ENCODE results near the gene ROBO3. TPM values are rescaled to one million over a fixed set of nuclear protein-coding genes. Genes with fewer than 3 reads are reported as not detected.

The ROBO3 gene
- total RNA-seq, 1 experiment from 2014 or later, result 21.3 TPM

DNA sequence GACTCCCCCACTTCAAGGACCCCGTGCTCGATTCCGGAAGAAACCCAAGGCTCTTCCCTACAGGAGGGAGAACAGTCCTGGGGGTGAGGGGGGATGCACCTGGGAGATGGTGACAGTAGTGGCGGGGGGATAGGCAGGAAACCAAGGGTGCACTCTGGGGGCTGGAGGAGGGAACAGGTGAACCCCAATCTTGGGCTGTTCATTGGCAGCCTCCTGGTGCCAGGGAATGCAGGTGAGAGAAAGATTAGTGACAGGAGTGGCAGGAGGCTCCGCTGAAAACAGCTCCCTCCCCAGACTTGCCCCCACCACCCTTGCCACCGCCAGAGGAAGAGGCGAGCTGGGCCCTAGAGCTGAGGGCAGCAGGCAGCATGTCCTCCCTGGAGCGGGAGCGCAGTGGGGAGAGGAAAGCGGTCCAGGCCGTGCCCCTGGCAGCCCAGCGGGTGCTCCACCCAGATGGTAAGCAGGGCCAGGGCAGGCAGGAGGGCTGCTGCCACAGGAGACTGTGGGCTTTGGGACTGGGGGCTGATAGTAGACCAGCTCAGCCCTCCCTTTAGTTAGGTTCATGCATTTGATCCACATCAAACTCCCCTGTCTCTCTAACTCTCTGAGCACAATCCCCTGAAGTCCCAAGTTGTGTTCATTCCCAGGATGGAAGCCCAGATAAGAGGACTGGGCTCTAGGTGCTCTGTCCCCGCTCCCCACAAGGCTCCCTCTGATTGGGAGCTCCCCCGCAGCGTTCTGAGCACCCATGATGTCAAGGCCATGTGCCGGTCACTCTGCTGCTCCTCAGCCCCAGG, 14.5 kb downstream of the ROBO3 start:
- H3K4me3 Mint-ChIP-seq, result no peak overlapping the region
- H3K27ac Mint-ChIP-seq, result no peak overlapping the region
- no peak for ATAC-seq
- DNase-seq (ENCODE audit: low spot score), result no peak
- ChIA-PET CTCF (no interaction called here), POLR2A (no interaction called here)
- H3K9me3 Mint-ChIP-seq, result no peaks in the 10 kb centered on the region
- peaks cover 32% of the 10 kb centered on the region for H3K4me1 Mint-ChIP-seq
- no peaks in the 10 kb centered on the region for H3K36me3 Mint-ChIP-seq
- TF ChIP-seq, protein P1, sequence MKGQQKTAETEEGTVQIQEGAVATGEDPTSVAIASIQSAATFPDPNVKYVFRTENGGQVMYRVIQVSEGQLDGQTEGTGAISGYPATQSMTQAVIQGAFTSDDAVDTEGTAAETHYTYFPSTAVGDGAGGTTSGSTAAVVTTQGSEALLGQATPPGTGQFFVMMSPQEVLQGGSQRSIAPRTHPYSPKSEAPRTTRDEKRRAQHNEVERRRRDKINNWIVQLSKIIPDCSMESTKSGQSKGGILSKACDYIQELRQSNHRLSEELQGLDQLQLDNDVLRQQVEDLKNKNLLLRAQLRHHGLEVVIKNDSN (CRISPR knock-in tag; IDR thresholded peaks at IDR 0.05), result no peak
- TF ChIP-seq, protein P2, sequence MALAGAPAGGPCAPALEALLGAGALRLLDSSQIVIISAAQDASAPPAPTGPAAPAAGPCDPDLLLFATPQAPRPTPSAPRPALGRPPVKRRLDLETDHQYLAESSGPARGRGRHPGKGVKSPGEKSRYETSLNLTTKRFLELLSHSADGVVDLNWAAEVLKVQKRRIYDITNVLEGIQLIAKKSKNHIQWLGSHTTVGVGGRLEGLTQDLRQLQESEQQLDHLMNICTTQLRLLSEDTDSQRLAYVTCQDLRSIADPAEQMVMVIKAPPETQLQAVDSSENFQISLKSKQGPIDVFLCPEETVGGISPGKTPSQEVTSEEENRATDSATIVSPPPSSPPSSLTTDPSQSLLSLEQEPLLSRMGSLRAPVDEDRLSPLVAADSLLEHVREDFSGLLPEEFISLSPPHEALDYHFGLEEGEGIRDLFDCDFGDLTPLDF (CRISPR knock-in tag; IDR thresholded peaks at IDR 0.05), result no peak
- TF ChIP-seq PRRX2 (CRISPR knock-in tag; IDR thresholded peaks at IDR 0.05), result no peak
- TF ChIP-seq, protein P3, sequence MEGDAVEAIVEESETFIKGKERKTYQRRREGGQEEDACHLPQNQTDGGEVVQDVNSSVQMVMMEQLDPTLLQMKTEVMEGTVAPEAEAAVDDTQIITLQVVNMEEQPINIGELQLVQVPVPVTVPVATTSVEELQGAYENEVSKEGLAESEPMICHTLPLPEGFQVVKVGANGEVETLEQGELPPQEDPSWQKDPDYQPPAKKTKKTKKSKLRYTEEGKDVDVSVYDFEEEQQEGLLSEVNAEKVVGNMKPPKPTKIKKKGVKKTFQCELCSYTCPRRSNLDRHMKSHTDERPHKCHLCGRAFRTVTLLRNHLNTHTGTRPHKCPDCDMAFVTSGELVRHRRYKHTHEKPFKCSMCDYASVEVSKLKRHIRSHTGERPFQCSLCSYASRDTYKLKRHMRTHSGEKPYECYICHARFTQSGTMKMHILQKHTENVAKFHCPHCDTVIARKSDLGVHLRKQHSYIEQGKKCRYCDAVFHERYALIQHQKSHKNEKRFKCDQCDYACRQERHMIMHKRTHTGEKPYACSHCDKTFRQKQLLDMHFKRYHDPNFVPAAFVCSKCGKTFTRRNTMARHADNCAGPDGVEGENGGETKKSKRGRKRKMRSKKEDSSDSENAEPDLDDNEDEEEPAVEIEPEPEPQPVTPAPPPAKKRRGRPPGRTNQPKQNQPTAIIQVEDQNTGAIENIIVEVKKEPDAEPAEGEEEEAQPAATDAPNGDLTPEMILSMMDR (IDR thresholded peaks at IDR 0.05), result no peak
- no peak for TF ChIP-seq ELF4 (CRISPR knock-in tag; IDR thresholded peaks at IDR 0.05; ENCODE audit: low read depth)
- TF ChIP-seq, protein P4, sequence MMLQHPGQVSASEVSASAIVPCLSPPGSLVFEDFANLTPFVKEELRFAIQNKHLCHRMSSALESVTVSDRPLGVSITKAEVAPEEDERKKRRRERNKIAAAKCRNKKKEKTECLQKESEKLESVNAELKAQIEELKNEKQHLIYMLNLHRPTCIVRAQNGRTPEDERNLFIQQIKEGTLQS (CRISPR knock-in tag; conservative IDR thresholded peaks at IDR 0.05), result no peak
- TF ChIP-seq, protein P5, sequence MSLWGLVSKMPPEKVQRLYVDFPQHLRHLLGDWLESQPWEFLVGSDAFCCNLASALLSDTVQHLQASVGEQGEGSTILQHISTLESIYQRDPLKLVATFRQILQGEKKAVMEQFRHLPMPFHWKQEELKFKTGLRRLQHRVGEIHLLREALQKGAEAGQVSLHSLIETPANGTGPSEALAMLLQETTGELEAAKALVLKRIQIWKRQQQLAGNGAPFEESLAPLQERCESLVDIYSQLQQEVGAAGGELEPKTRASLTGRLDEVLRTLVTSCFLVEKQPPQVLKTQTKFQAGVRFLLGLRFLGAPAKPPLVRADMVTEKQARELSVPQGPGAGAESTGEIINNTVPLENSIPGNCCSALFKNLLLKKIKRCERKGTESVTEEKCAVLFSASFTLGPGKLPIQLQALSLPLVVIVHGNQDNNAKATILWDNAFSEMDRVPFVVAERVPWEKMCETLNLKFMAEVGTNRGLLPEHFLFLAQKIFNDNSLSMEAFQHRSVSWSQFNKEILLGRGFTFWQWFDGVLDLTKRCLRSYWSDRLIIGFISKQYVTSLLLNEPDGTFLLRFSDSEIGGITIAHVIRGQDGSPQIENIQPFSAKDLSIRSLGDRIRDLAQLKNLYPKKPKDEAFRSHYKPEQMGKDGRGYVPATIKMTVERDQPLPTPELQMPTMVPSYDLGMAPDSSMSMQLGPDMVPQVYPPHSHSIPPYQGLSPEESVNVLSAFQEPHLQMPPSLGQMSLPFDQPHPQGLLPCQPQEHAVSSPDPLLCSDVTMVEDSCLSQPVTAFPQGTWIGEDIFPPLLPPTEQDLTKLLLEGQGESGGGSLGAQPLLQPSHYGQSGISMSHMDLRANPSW (CRISPR knock-in tag; conservative IDR thresholded peaks at IDR 0.05; ENCODE audit: low read depth), result no peak
- TF ChIP-seq, protein P6, sequence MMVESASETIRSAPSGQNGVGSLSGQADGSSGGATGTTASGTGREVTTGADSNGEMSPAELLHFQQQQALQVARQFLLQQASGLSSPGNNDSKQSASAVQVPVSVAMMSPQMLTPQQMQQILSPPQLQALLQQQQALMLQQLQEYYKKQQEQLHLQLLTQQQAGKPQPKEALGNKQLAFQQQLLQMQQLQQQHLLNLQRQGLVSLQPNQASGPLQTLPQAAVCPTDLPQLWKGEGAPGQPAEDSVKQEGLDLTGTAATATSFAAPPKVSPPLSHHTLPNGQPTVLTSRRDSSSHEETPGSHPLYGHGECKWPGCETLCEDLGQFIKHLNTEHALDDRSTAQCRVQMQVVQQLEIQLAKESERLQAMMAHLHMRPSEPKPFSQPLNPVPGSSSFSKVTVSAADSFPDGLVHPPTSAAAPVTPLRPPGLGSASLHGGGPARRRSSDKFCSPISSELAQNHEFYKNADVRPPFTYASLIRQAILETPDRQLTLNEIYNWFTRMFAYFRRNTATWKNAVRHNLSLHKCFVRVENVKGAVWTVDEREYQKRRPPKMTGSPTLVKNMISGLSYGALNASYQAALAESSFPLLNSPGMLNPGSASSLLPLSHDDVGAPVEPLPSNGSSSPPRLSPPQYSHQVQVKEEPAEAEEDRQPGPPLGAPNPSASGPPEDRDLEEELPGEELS (CRISPR knock-in tag; IDR thresholded peaks at IDR 0.05), result no peak
- TF ChIP-seq, protein P7, sequence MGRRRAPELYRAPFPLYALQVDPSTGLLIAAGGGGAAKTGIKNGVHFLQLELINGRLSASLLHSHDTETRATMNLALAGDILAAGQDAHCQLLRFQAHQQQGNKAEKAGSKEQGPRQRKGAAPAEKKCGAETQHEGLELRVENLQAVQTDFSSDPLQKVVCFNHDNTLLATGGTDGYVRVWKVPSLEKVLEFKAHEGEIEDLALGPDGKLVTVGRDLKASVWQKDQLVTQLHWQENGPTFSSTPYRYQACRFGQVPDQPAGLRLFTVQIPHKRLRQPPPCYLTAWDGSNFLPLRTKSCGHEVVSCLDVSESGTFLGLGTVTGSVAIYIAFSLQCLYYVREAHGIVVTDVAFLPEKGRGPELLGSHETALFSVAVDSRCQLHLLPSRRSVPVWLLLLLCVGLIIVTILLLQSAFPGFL (CRISPR knock-in tag; IDR thresholded peaks at IDR 0.05; ENCODE audit: borderline replicate concordance), result no peak
- no peak for TF ChIP-seq ZNF396 (CRISPR knock-in tag; IDR thresholded peaks at IDR 0.05; ENCODE audit: borderline replicate concordance)
- peaks cover 39% of the 10 kb centered on the region for H3K27me3 Mint-ChIP-seq (ENCODE audit: low read depth)

DNA sequence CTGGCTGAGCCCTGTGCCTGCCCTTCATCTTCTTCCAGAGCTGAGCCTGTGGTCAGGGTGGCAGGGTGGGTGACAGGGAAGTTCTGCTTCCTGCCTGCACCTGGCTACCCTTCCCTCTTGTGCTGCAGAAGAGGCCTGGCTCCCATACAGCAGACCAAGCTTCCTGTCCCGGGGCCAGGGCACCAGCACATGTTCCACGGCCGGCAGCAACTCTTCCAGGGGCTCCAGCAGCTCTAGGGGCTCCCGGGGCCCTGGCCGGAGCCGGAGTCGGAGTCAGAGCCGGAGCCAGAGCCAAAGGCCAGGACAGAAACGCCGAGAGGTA, 15.0 kb downstream of the ROBO3 start:
- no peak overlapping the region for H3K27ac Mint-ChIP-seq
- H3K9me3 Mint-ChIP-seq, result no peaks in the 10 kb centered on the region
- peaks cover 32% of the 10 kb centered on the region for H3K4me1 Mint-ChIP-seq
- no peaks in the 10 kb centered on the region for H3K36me3 Mint-ChIP-seq
- ChIA-PET CTCF (no interaction called here), POLR2A (no interaction called here)
- peaks cover 36% of the 10 kb centered on the region for H3K27me3 Mint-ChIP-seq (ENCODE audit: low read depth)
- no peak overlapping the region for H3K4me3 Mint-ChIP-seq
- ATAC-seq, result no peak
- DNase-seq (ENCODE audit: low spot score), result no peak
- TF ChIP-seq ZNF396 (CRISPR knock-in tag; IDR thresholded peaks at IDR 0.05; ENCODE audit: borderline replicate concordance), result no peak
- no peak for TF ChIP-seq FOXK1 (CRISPR knock-in tag; IDR thresholded peaks at IDR 0.05)
- TF ChIP-seq ESRRA (CRISPR knock-in tag; IDR thresholded peaks at IDR 0.05; ENCODE audit: borderline replicate concordance), result no peak
- TF ChIP-seq ZNF263 (CRISPR knock-in tag; IDR thresholded peaks at IDR 0.05; ENCODE audit: low read depth), result no peak
- no peak for TF ChIP-seq SMAD4 (CRISPR knock-in tag; IDR thresholded peaks at IDR 0.05)
- no peak for TF ChIP-seq ZNF423 (CRISPR knock-in tag; IDR thresholded peaks at IDR 0.05)
- no peak for TF ChIP-seq GRHL2 (CRISPR knock-in tag; IDR thresholded peaks at IDR 0.05; ENCODE audit: insufficient replicate concordance, severe bottlenecking)
- TF ChIP-seq GABPB1 (CRISPR knock-in tag; IDR thresholded peaks at IDR 0.05), result no peak
- no peak for TF ChIP-seq GTF2I (CRISPR knock-in tag; conservative IDR thresholded peaks at IDR 0.05)
- TF ChIP-seq SP1 (CRISPR knock-in tag; conservative IDR thresholded peaks at IDR 0.05), result no peak
- TF ChIP-seq, protein P8, sequence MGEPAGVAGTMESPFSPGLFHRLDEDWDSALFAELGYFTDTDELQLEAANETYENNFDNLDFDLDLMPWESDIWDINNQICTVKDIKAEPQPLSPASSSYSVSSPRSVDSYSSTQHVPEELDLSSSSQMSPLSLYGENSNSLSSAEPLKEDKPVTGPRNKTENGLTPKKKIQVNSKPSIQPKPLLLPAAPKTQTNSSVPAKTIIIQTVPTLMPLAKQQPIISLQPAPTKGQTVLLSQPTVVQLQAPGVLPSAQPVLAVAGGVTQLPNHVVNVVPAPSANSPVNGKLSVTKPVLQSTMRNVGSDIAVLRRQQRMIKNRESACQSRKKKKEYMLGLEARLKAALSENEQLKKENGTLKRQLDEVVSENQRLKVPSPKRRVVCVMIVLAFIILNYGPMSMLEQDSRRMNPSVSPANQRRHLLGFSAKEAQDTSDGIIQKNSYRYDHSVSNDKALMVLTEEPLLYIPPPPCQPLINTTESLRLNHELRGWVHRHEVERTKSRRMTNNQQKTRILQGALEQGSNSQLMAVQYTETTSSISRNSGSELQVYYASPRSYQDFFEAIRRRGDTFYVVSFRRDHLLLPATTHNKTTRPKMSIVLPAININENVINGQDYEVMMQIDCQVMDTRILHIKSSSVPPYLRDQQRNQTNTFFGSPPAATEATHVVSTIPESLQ (CRISPR knock-in tag; IDR thresholded peaks at IDR 0.05), result no peak
- no peak for TF ChIP-seq CBFB (CRISPR knock-in tag; IDR thresholded peaks at IDR 0.05; ENCODE audit: low read depth)
- TF ChIP-seq, protein P9, sequence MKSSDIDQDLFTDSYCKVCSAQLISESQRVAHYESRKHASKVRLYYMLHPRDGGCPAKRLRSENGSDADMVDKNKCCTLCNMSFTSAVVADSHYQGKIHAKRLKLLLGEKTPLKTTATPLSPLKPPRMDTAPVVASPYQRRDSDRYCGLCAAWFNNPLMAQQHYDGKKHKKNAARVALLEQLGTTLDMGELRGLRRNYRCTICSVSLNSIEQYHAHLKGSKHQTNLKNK (CRISPR knock-in tag; IDR thresholded peaks at IDR 0.05), result no peak
- TF ChIP-seq PRRX2 (CRISPR knock-in tag; IDR thresholded peaks at IDR 0.05), result no peak

Measured in WTC11 (cell line).